H1 (cell line): ENCODE results near the gene CACNA1C. TPM values are rescaled to one million over a fixed set of nuclear protein-coding genes. Genes with fewer than 3 reads are reported as not detected.

ENCODE experiments used
- RAD21 ChIP-seq, 2 experiments: IDR thresholded peaks in 1 of 2; conservative IDR thresholded peaks in 1 of 2; 2 replicates each; pipeline ENCODE4 v1.6.1; 2011; ENCODE audit warnings: low read depth in 2 of 2, low read length in 2 of 2, improper control_type of control experiment in 1 of 2, inconsistent platforms in 1 of 2, mild to moderate bottlenecking in 1 of 2, moderate library complexity in 1 of 2
- polyA plus RNA-seq, 7 experiments: library from polyadenylated mRNA; depleted of rRNA in 3 of 7; stranded (reverse) in 5 of 7; unstranded in 2 of 7; fragments of >200 nt in 5 of 7; fragments of 200-250 nt in 2 of 7; gene quantifications; 1 replicate in 5 of 7; 2 replicates in 1 of 7; 4 replicates in 1 of 7; pipeline versions ENCODE4 v1.2.1 to v1.2.3, GENCODE V29; 2011 to 2013; ENCODE audit warnings: missing spikeins in 2 of 7, mixed read lengths in 2 of 7
- total RNA-seq: library from RNA; stranded (reverse); fragmentation: NEBNext Ultra II Directional; extraction: Animal tissue kit (Norgen Biotek cat#: 25700); gene quantifications from 2 replicates; pipeline ENCODE4 v1.2.1, GENCODE V29; 2021
- TF ChIP-seq, protein P1 (sequence below): IDR thresholded peaks from 2 replicates; pipeline ENCODE4 v1.6.1; 2012; ENCODE audit warnings: low read length, inconsistent platforms
- TF ChIP-seq, protein P2 (sequence below): IDR thresholded peaks from 2 replicates; pipeline ENCODE4 v1.6.1; 2012; ENCODE audit warnings: inconsistent platforms

CACNA1C gene
- total and polyA plus RNA-seq, 2 of the 8 experiments (the other 6 are each of a cell fraction or from before 2014, with no cell fraction given): 1.3 TPM

GRCh38 chr12:2639020-2639298 is 586.2 kb downstream of the CACNA1C start (continued):
- TF ChIP-seq, protein P1, sequence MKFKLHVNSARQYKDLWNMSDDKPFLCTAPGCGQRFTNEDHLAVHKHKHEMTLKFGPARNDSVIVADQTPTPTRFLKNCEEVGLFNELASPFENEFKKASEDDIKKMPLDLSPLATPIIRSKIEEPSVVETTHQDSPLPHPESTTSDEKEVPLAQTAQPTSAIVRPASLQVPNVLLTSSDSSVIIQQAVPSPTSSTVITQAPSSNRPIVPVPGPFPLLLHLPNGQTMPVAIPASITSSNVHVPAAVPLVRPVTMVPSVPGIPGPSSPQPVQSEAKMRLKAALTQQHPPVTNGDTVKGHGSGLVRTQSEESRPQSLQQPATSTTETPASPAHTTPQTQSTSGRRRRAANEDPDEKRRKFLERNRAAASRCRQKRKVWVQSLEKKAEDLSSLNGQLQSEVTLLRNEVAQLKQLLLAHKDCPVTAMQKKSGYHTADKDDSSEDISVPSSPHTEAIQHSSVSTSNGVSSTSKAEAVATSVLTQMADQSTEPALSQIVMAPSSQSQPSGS: no peak
- TF ChIP-seq, protein P2, sequence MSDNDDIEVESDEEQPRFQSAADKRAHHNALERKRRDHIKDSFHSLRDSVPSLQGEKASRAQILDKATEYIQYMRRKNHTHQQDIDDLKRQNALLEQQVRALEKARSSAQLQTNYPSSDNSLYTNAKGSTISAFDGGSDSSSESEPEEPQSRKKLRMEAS: no peak
- no peak for TF ChIP-seq RAD21 (IDR thresholded peaks at IDR 0.05 in 1 of 2, conservative IDR thresholded peaks at IDR 0.05 in 1 of 2; ENCODE audit: low read depth in 2 of 2, low read length in 2 of 2)
